GM12878 (cell line): ENCODE measurements around the gene NUDT16L1.

Source experiments
- BHLHE40 ChIP-seq, 2 experiments: fragments of 450-650 bp in 1 of 2; IDR thresholded peaks; 2 replicates each; pipeline ENCODE4 v1.6.1; 2011 to 2017; ENCODE audit warnings: low read depth in 2 of 2, borderline replicate concordance in 1 of 2, improper control_type of control experiment in 1 of 2, low read length in 1 of 2, mild to moderate bottlenecking in 1 of 2
- POLR2A ChIP-seq: IDR thresholded peaks from 2 replicates; pipeline ENCODE4 v1.6.1; 2011; ENCODE audit warnings: low read depth, mild to moderate bottlenecking, low read length
- RFX5 ChIP-seq: IDR thresholded peaks from 2 replicates; pipeline ENCODE4 v1.6.1; 2011; ENCODE audit warnings: low read depth, low read length, improper control_type of control experiment
- SUZ12 ChIP-seq: fragments of 200-600 bp; sonication (generic); IDR thresholded peaks from one replicate; pipeline ENCODE4 v1.6.1; 2018; ENCODE audit warnings: antibody characterized with exemption, mild to moderate bottlenecking; ENCODE audit not compliant: unreplicated experiment
- TF ChIP-seq, protein P1 (sequence below), 3 experiments: IDR thresholded peaks in 2 of 3; conservative IDR thresholded peaks in 1 of 3; 2 replicates each; pipeline ENCODE4 v1.5.1; 2011; ENCODE audit warnings: low read depth in 3 of 3, low read length in 3 of 3, mild to moderate bottlenecking in 3 of 3, control low read depth in 2 of 3, moderate library complexity in 2 of 3, inconsistent platforms in 1 of 3, mixed read lengths in 1 of 3; ENCODE audit not compliant: control insufficient read depth in 2 of 3, insufficient read depth in 1 of 3; ENCODE audit errors: extremely low read depth in 1 of 3
- TF ChIP-seq, protein P2 (sequence below): IDR thresholded peaks from 2 replicates; pipeline ENCODE4 v1.6.1; 2012; ENCODE audit warnings: mild to moderate bottlenecking, low read depth, low read length

DNA sequence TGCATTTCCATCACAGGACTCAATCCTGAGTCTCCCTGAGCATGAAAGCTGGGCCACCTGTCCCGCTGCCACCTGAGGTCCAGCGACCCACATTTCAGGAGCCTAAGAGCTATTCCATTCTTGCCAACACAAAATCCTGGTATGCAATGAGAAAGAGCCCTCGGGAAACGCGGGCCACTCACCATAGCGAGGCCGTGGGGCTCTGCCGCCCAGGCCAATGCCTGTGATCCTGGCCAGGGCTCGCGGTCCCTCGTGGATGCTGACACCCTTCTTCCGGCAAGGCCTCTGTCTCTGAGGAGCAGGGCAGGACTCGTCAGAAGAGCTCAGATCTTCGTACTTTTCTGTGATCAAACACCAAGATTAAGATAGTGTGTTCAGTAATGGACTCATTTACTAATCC, 11.6 kb downstream of the NUDT16L1 start:
- TF ChIP-seq RFX5 (no peak), SUZ12 (no peak), POLR2A (no peak), BHLHE40 (IDR thresholded peaks at IDR 0.05; ENCODE audit: borderline replicate concordance in 1 of 2, low read depth in 2 of 2, low read length in 1 of 2) (no peak)
- TF ChIP-seq, protein P1, sequence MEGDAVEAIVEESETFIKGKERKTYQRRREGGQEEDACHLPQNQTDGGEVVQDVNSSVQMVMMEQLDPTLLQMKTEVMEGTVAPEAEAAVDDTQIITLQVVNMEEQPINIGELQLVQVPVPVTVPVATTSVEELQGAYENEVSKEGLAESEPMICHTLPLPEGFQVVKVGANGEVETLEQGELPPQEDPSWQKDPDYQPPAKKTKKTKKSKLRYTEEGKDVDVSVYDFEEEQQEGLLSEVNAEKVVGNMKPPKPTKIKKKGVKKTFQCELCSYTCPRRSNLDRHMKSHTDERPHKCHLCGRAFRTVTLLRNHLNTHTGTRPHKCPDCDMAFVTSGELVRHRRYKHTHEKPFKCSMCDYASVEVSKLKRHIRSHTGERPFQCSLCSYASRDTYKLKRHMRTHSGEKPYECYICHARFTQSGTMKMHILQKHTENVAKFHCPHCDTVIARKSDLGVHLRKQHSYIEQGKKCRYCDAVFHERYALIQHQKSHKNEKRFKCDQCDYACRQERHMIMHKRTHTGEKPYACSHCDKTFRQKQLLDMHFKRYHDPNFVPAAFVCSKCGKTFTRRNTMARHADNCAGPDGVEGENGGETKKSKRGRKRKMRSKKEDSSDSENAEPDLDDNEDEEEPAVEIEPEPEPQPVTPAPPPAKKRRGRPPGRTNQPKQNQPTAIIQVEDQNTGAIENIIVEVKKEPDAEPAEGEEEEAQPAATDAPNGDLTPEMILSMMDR (IDR thresholded peaks at IDR 0.05 in 2 of 3, conservative IDR thresholded peaks at IDR 0.05 in 1 of 3; ENCODE audit: control insufficient read depth in 2 of 3, extremely low read depth in 1 of 3, insufficient read depth in 1 of 3, low read depth in 3 of 3, low read length in 3 of 3), result no peak
- TF ChIP-seq, protein P2, sequence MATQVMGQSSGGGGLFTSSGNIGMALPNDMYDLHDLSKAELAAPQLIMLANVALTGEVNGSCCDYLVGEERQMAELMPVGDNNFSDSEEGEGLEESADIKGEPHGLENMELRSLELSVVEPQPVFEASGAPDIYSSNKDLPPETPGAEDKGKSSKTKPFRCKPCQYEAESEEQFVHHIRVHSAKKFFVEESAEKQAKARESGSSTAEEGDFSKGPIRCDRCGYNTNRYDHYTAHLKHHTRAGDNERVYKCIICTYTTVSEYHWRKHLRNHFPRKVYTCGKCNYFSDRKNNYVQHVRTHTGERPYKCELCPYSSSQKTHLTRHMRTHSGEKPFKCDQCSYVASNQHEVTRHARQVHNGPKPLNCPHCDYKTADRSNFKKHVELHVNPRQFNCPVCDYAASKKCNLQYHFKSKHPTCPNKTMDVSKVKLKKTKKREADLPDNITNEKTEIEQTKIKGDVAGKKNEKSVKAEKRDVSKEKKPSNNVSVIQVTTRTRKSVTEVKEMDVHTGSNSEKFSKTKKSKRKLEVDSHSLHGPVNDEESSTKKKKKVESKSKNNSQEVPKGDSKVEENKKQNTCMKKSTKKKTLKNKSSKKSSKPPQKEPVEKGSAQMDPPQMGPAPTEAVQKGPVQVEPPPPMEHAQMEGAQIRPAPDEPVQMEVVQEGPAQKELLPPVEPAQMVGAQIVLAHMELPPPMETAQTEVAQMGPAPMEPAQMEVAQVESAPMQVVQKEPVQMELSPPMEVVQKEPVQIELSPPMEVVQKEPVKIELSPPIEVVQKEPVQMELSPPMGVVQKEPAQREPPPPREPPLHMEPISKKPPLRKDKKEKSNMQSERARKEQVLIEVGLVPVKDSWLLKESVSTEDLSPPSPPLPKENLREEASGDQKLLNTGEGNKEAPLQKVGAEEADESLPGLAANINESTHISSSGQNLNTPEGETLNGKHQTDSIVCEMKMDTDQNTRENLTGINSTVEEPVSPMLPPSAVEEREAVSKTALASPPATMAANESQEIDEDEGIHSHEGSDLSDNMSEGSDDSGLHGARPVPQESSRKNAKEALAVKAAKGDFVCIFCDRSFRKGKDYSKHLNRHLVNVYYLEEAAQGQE, result no peak
